ENCODE data around the gene MLF2.

The MLF2 gene

DNA sequence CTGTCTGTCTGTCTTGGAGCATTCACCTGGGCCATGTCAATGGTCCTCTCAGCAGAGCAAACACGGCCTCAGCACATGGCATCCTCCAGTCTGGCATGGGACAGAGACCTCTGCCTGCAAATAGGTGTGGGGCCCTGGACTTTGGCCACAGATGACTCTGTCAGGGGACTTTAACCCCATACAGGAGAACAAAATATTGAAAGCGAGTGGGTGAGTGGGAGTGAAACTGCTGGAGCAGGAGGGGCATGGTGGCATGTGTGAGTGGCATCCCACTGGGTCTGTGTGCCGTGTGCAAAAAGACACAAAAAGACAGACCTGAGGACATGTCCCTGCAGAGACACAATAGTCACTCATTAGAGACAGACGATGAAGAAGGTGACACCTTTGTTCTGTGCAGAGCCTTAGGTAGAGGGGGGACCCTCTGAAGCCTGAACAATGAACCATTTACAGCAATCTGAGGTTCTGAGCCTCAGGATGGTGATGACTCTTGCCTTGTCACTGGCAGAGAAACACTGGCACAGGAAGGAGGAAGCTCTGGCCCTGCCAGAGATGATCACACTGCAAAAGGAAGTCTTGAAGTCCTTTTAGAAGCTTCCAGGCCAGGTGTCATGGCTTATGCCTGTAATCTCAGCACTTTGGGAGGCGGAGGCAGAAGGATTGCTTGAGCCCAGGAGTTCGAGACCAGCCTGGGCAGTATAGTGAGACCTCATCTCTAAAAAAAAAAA is 26.9 kb upstream of the MLF2 start:
- H3K36me3 ChIP-seq (ENCODE audit: insufficient read depth) = no peaks in the 10 kb centered on the region
- peaks cover 35% of the 10 kb centered on the region for H3K4me1 ChIP-seq (ENCODE audit: low read depth, poor library complexity, severe bottlenecking)
- no peaks in the 10 kb centered on the region for H3K79me2 ChIP-seq (ENCODE audit: insufficient read depth, low read depth)
- TF ChIP-seq, protein P1, sequence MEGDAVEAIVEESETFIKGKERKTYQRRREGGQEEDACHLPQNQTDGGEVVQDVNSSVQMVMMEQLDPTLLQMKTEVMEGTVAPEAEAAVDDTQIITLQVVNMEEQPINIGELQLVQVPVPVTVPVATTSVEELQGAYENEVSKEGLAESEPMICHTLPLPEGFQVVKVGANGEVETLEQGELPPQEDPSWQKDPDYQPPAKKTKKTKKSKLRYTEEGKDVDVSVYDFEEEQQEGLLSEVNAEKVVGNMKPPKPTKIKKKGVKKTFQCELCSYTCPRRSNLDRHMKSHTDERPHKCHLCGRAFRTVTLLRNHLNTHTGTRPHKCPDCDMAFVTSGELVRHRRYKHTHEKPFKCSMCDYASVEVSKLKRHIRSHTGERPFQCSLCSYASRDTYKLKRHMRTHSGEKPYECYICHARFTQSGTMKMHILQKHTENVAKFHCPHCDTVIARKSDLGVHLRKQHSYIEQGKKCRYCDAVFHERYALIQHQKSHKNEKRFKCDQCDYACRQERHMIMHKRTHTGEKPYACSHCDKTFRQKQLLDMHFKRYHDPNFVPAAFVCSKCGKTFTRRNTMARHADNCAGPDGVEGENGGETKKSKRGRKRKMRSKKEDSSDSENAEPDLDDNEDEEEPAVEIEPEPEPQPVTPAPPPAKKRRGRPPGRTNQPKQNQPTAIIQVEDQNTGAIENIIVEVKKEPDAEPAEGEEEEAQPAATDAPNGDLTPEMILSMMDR (conservative IDR thresholded peaks at IDR 0.05; ENCODE audit: low read depth, low read length) = no peak
- no peak overlapping the region for H3K4me2 ChIP-seq
- H3K9ac ChIP-seq = no peak overlapping the region
- H3K27ac ChIP-seq = no peak overlapping the region
- no peak overlapping the region for H2AFZ ChIP-seq (ENCODE audit: low read depth)
- no peak overlapping the region for H3K4me3 ChIP-seq (IDR thresholded peaks at IDR 0.05; ENCODE audit: insufficient read depth, low read depth, low read length)
- no peaks in the 10 kb centered on the region for H3K27me3 ChIP-seq (ENCODE audit: insufficient read depth, low read depth)
- H4K20me1 ChIP-seq (ENCODE audit: insufficient read depth) = no peaks in the 10 kb centered on the region

DNA sequence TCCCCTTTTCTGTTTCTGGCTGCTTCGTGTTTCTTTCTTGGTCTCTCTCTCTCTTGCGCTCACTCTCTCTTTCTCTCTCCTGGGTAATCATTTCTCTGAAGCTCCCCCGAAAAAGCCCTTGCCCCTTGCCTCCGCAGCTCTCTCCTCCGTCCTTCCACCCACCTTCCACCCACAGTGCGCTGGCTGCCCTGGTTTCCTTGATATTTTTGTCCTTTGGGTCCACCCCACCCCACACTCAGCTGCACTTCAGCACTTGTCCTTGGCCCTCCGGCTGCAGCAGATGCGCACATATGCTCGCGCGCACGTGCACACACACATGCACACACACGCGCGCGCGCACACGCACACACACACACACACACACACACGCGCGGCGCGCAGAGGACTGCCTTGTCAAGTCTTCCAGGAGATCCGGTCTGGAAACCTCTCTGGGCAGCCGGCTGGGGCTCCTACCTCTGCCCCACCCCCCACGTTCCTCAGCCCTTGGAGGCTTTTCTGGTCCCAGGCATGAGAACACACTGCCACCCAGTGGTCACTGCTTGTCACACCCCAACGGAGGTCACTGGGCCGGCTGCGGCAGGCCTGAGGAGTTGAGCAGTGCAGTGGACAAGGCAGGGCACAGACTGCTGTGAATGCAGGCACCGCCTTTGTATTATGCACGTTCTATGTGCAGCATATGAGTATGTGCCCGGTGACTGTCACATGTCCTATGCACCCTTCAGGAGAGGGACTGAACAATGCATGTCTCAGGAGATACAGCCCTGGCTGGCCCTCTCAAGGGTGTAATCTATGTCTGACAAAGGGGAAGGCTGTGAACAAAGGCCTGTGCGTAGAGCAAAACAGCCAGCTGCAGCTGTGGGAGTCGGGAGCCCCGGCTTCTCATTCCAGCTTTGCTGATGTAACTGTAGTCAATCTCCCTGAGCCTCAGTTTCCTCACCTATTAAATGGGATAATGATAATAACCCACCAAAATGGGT is 25.9 kb upstream of the MLF2 start:
- H3K9ac ChIP-seq = peak overlapping the region; percentile 43; the same call in 1 of the 2 replicates

DNA sequence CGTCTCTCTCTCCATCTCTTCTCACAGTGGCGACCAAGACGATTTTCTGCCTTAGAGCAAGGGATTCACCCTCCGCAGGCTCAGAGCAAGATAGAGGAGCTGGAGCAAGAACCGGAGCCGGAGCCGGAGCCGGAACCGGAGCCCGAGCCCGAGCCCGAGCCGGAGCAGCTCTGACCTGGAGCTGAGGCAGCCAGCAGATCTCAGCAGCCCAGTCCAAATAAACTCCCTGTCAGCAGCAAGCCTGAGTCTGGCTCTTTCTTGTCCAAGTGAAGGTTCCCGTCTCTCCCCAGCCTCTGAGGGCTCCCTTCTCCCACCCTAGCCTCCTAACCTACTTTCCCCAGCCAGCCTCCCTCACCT is 25.3 kb upstream of the MLF2 start:
- TF ChIP-seq, protein P1 (conservative IDR thresholded peaks at IDR 0.05; ENCODE audit: low read depth, low read length) = no peak
- H3K36me3 ChIP-seq (ENCODE audit: insufficient read depth) = no peaks in the 10 kb centered on the region
- H3K79me2 ChIP-seq (ENCODE audit: insufficient read depth, low read depth) = no peaks in the 10 kb centered on the region
- H3K9ac ChIP-seq = peak overlapping the region; percentile 43; the same call in 1 of the 2 replicates
- H4K20me1 ChIP-seq (ENCODE audit: insufficient read depth) = no peaks in the 10 kb centered on the region
- no peak overlapping the region for H3K4me3 ChIP-seq (IDR thresholded peaks at IDR 0.05; ENCODE audit: insufficient read depth, low read depth, low read length)
- no peak overlapping the region for H3K27ac ChIP-seq
- H3K4me1 ChIP-seq (ENCODE audit: low read depth, poor library complexity, severe bottlenecking) = peaks cover 21% of the 10 kb centered on the region
- H3K27me3 ChIP-seq (ENCODE audit: insufficient read depth, low read depth) = no peaks in the 10 kb centered on the region
- peak overlapping the region; percentile 85 for H3K4me2 ChIP-seq
- peak overlapping the region; percentile 94 for H2AFZ ChIP-seq (ENCODE audit: low read depth)

More for the DNA sequence above, 25.9 kb upstream of the MLF2 start:
- TF ChIP-seq, protein P1 (conservative IDR thresholded peaks at IDR 0.05; ENCODE audit: low read depth, low read length) = peak; percentile 87
- no peak overlapping the region for H3K4me3 ChIP-seq (IDR thresholded peaks at IDR 0.05; ENCODE audit: insufficient read depth, low read depth, low read length)
- H3K4me2 ChIP-seq = peak overlapping the region; percentile 85
- peaks cover 27% of the 10 kb centered on the region for H3K4me1 ChIP-seq (ENCODE audit: low read depth, poor library complexity, severe bottlenecking)
- H3K79me2 ChIP-seq (ENCODE audit: insufficient read depth, low read depth) = no peaks in the 10 kb centered on the region
- H3K27ac ChIP-seq = no peak overlapping the region
- H3K36me3 ChIP-seq (ENCODE audit: insufficient read depth) = no peaks in the 10 kb centered on the region
- no peaks in the 10 kb centered on the region for H3K27me3 ChIP-seq (ENCODE audit: insufficient read depth, low read depth)
- H2AFZ ChIP-seq (ENCODE audit: low read depth) = peak overlapping the region; percentile 94
- no peaks in the 10 kb centered on the region for H4K20me1 ChIP-seq (ENCODE audit: insufficient read depth)

- H3K4me1 ChIP-seq (ENCODE audit: low read depth, poor library complexity, severe bottlenecking) = peaks cover 18% of the 10 kb centered on the region
- no peaks in the 10 kb centered on the region for H3K79me2 ChIP-seq (ENCODE audit: insufficient read depth, low read depth)
- no peaks in the 10 kb centered on the region for H3K36me3 ChIP-seq (ENCODE audit: insufficient read depth)
- H3K27me3 ChIP-seq (ENCODE audit: insufficient read depth, low read depth) = no peaks in the 10 kb centered on the region
- no peak overlapping the region for H2AFZ ChIP-seq (ENCODE audit: low read depth)
- TF ChIP-seq, protein P1 (conservative IDR thresholded peaks at IDR 0.05; ENCODE audit: low read depth, low read length) = no peak
- no peak overlapping the region for H3K9ac ChIP-seq
- no peak overlapping the region for H3K27ac ChIP-seq
- no peak overlapping the region for H3K4me3 ChIP-seq (IDR thresholded peaks at IDR 0.05; ENCODE audit: insufficient read depth, low read depth, low read length)
- no peaks in the 10 kb centered on the region for H4K20me1 ChIP-seq (ENCODE audit: insufficient read depth)
- H3K4me2 ChIP-seq = no peak overlapping the region
Observed at GRCh38 chr12:6777386-6777785, 24.4 kb upstream of the MLF2 start.

All from KMS-11 (cell line).